MCF 10A (cell line): Measurements from ENCODE around the gene AGMAT. TPM values are rescaled to one million over a fixed set of nuclear protein-coding genes. Genes with fewer than 3 reads are reported as not detected.

Experiments used
- BruUV-seq: library from RNA; stranded (reverse); fragments of 400-500 nt; replicated peaks from 2 replicates; lab custom pipeline; 2021; lab: Mats Ljungman, UMichigan
- CTCF ChIA-PET: fragments of 300-600 bp; sonication (Branson Sonifier 250); formaldehyde crosslinking; extraction: SDS; loops from one replicate; lab custom pipeline; 2021; ENCODE audit warnings: antibody characterized with exemption, inconsistent platforms; lab: Yijun Ruan, JAX
- POLR2A ChIA-PET: fragments of 300-600, 350-650 bp; sonication (Branson Sonifier 250); formaldehyde crosslinking; extraction: SDS; loops from one replicate; lab custom pipeline; 2020; ENCODE audit warnings: antibody characterized with exemption, inconsistent platforms; lab: Yijun Ruan, JAX
- DNase-seq: peaks from one replicate; pipeline ENCODE4 v3.0.0-alpha.2; 2018; ENCODE audit not compliant: unreplicated experiment
- H3K27ac Mint-ChIP-seq: one replicate; pipeline ENCODE4 v1.8.0; 2022; ENCODE audit warnings: mild to moderate bottlenecking, low read depth, mixed read lengths; ENCODE audit not compliant: unreplicated experiment
- H3K27me3 Mint-ChIP-seq: one replicate; pipeline ENCODE4 v1.8.0; 2022; ENCODE audit warnings: mixed read lengths; ENCODE audit not compliant: insufficient read depth, unreplicated experiment
- H3K36me3 Mint-ChIP-seq: one replicate; pipeline ENCODE4 v1.8.0; 2022; ENCODE audit warnings: mild to moderate bottlenecking, moderate library complexity, mixed read lengths; ENCODE audit not compliant: insufficient read depth, unreplicated experiment
- H3K4me1 Mint-ChIP-seq: one replicate; pipeline ENCODE4 v1.8.0; 2022; ENCODE audit warnings: mixed read lengths; ENCODE audit not compliant: insufficient read depth, unreplicated experiment
- H3K4me3 Mint-ChIP-seq: one replicate; pipeline ENCODE4 v1.8.0; 2022; ENCODE audit warnings: mild to moderate bottlenecking, moderate library complexity, mixed read lengths; ENCODE audit not compliant: unreplicated experiment
- H3K9me3 Mint-ChIP-seq: one replicate; pipeline ENCODE4 v1.8.0; 2022; ENCODE audit warnings: mixed read lengths; ENCODE audit not compliant: unreplicated experiment
- intact Hi-C: fragments of 100-400 bp; cut with micrococcal nuclease; formaldehyde crosslinking; loops from 2 replicates; pipeline ENCODE4 v1.14.1; 2022
- total RNA-seq: library from RNA; stranded (reverse); gene quantifications from 2 replicates; pipeline ENCODE4 v1.2.3, GENCODE V29; 2022
- TF ChIP-seq, protein P1 (sequence below): fragments of 200-600 bp; IDR thresholded peaks from one replicate; pipeline ENCODE4 v1.8.0; 2022; ENCODE audit warnings: antibody characterized with exemption, mild to moderate bottlenecking; ENCODE audit not compliant: unreplicated experiment

AGMAT gene
- total RNA-seq, 1 experiment from 2014 or later: not detected

DNA sequence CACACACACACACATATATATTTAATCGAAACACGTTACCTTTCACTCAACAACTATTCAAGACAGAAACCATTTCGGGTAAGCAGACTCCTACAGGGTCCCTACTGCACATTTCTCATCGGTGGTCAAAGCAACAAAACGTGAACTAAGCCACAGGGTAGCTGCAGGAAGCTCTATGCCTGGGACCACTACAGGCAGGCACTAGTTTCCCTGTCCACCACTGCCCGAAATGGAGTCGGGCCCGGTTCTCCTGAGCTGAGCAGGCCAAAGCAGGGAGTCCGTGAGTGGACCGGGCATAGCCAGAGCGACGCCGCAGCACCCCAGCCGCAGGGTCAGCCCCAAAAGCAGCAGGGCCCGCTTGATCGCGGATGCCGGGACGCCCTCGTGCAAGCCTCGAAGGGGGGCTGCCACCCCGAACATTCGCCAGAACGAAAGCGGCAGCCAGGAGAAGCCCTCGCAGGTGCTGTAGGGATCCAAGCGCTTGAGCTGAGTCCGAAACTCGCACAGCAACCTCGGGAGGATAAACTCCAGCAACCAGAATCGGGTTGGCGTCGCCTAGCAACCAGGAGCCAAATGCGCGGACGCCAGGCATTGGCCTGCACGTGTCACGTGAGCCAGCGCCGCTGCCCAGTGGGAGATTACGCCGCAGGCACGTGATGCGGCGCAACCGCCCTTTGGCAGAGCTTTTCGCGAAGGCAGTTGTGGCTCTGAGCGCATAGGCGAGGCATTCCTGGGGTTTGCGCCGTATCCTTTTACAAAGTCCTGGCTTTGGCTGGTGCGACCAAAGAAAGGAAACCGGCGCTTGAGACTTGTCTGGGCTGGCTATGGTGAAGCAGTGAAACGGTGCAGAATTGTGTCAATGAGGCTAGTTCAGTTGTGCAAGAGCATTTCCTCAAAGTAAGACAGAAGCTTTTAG is 18.5 kb upstream of the AGMAT start:
- intact Hi-C loops: no loop called here
- ChIA-PET POLR2A (interaction anchor here (0.6 to 4.1 kb wide), 18 partner anchors 9 to 231 kb away, joined by 3 to 78 read pairs (median 4); partner anchors contain the start of genes DDI2 and DNAJC16), CTCF (interaction anchor here (0.5 kb wide), 1 partner anchor 34 kb away, joined by 4 read pairs; no protein-coding TSS in a partner anchor)
- Mint-ChIP-seq H3K9me3 (no peaks in the 10 kb centered on the region), H3K4me1 (peaks cover 6% of the 10 kb centered on the region), H3K27me3 (no peaks in the 10 kb centered on the region), H3K4me3 (peak overlapping the region; percentile 82), H3K36me3 (no peaks in the 10 kb centered on the region), H3K27ac (peak overlapping the region; percentile 67)
- peak; percentile 95 for DNase-seq
- TF ChIP-seq, protein P1, sequence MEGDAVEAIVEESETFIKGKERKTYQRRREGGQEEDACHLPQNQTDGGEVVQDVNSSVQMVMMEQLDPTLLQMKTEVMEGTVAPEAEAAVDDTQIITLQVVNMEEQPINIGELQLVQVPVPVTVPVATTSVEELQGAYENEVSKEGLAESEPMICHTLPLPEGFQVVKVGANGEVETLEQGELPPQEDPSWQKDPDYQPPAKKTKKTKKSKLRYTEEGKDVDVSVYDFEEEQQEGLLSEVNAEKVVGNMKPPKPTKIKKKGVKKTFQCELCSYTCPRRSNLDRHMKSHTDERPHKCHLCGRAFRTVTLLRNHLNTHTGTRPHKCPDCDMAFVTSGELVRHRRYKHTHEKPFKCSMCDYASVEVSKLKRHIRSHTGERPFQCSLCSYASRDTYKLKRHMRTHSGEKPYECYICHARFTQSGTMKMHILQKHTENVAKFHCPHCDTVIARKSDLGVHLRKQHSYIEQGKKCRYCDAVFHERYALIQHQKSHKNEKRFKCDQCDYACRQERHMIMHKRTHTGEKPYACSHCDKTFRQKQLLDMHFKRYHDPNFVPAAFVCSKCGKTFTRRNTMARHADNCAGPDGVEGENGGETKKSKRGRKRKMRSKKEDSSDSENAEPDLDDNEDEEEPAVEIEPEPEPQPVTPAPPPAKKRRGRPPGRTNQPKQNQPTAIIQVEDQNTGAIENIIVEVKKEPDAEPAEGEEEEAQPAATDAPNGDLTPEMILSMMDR: no peak
- BruUV-seq: TSS peak; percentile 69

DNA sequence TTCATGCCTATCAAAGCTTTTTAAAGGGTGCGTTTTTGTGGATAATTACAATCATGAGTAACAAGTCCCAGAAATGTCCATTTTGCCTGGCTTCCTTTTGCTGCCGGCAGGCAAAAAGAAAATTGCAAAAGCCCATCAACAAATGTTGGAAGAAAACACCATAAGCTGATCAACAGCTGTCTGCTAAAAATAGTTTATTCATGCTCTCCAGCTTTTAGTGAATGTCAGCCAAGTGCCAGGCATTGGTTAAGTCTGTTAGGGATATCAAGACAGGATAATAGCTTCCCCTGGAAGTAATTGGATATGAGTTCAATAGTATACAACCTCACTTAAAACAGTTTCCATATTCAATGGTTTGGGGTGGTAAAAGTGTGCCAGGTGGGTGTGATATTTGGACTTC is 13.6 kb upstream of the AGMAT start:
- ChIA-PET CTCF (interaction anchor here (0.6 to 0.9 kb wide), 3 partner anchors 142 to 408 kb away, joined by 3 to 5 read pairs (median 3); no protein-coding TSS in a partner anchor), POLR2A (interaction anchor here (0.7 to 0.9 kb wide), 3 partner anchors 12 to 42 kb away, joined by 3 to 4 read pairs (median 4); no protein-coding TSS in a partner anchor)
- intact Hi-C loops: no loop called here
- H3K36me3 Mint-ChIP-seq: peaks cover 4% of the 10 kb centered on the region
- H3K4me1 Mint-ChIP-seq: no peaks in the 10 kb centered on the region
- no peaks in the 10 kb centered on the region for H3K9me3 Mint-ChIP-seq
- TF ChIP-seq, protein P1: no peak
- no peak overlapping the region for H3K4me3 Mint-ChIP-seq
- no peak overlapping the region for H3K27ac Mint-ChIP-seq
- no peak for DNase-seq
- no TSS peak for BruUV-seq
- H3K27me3 Mint-ChIP-seq: peaks cover 17% of the 10 kb centered on the region

DNA sequence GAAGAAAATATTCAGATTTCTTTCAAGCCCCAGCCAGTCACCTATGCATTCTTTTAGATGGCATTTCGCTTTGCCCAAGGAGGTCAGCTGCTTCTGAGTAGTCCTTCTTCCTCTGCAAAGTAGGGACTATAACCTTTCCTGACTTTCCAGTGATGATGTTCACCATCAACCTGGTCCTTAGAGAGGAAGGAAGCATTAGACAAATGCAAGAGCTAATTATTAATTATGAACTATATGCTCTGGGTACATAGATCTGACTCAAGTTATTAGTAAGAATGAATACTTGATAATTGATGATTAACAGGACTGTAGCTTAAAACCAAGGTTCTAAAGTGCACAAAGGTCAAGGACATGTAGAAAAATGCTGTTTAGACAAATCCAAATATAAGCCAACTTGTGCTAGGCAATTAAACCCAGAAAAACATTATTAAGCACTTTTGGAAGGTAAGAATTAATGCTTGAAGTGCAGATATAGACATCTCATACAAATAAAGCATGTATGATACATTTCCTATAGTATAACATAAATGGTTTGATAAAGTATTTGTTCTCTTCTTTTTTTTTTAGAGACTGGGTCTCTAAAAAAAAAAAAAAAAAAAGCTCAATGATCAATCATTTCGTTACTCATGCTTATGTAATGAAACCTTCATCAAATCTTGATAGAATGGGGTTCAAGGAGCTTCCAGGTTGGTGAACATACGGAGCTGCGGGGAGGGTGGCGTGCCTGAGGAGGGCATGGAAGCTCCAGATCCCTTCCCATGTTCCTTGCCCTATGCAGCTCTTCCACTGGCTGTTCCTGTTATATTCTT is 11.2 kb upstream of the AGMAT start:
- H3K4me1 Mint-ChIP-seq: no peaks in the 10 kb centered on the region
- TF ChIP-seq, protein P1: no peak
- peaks cover 4% of the 10 kb centered on the region for H3K36me3 Mint-ChIP-seq
- ChIA-PET CTCF (interaction anchor here (0.8 to 1.8 kb wide), 7 partner anchors 22 to 145 kb away, joined by 3 to 8 read pairs (median 5); partner anchors contain the start of gene DDI2), POLR2A (interaction anchor here (0.6 to 2.3 kb wide), 6 partner anchors 14 to 143 kb away, joined by 3 to 7 read pairs (median 4); no protein-coding TSS in a partner anchor)
- DNase-seq: no peak
- no peak overlapping the region for H3K4me3 Mint-ChIP-seq
- intact Hi-C loops: loop anchor here (1.0 kb wide), 2 partner anchors 107 to 145 kb away; no protein-coding TSS in a partner anchor
- no peak overlapping the region for H3K27ac Mint-ChIP-seq
- BruUV-seq: no TSS peak
- peaks cover 17% of the 10 kb centered on the region for H3K27me3 Mint-ChIP-seq
- H3K9me3 Mint-ChIP-seq: no peaks in the 10 kb centered on the region
